NCI-H748 treated with DMSO at 0.1 percent for 48 hours (cell line): ENCODE measurements around the gene ATP2B1.

Experiments
- DNase-seq: peaks from one replicate; lab custom pipeline; 2025; lab: John Stamatoyannopoulos, UW

The ATP2B1 gene

DNA sequence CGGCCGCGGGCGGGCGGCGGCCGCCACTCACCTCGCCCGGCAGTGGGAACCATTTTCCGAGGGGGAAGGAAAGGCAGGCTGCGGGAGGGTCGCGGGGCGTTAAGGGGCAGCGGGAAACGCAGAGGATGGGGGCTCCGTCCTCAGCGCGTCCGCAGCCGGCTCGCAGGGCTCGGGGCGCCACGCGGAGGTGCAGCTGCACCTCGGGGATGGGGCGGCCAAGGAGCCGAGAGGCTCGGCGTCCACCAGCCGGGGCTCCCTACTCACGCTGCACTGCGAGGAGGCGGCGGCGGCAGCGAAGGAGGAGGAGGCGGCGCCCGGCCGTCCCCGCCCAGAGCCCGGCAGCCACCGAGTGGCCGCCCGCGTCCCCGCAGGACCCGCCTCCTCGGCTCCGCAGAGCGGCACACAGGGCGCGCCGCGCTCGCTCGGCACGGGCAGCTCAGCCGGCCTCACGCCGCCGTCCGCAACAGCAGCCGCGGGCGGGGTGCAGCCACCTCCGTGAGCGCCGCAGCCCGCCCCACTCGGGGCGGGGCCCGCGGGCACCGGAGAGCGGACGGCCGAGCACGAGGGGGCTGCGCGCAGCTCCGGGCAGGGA is at the start of gene ATP2B1:
Gene ATP2B1 (minus strand): TSS at position 274 of the 592 bp plus-strand sequence. CDS start 52,952 bp downstream, outside the sequence.
- DNase-seq, result peak; percentile 63

DNA sequence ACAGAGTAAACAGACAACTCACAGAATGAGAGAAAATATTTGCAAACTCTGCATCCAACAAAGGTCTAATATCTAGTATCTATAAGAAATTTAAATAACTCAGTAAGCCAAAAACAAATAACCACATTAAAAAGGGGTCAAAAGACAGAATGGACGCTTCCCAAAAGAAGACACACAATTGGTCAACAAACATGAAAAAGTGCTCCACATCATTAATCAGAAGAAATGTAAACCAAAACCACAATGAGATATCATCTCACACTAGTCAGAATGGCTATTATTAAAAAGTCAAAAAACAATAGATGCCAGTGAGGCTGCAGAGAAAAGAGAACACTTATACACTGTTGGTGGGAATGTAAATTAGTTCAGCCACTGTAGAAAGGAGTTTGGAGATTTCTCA is 49.3 kb upstream of the ATP2B1 start:
- peak; percentile 4 for DNase-seq

- no peak for DNase-seq
Observed at GRCh38 chr12:89756585-89757398, 48.2 kb upstream of the ATP2B1 start.

DNA sequence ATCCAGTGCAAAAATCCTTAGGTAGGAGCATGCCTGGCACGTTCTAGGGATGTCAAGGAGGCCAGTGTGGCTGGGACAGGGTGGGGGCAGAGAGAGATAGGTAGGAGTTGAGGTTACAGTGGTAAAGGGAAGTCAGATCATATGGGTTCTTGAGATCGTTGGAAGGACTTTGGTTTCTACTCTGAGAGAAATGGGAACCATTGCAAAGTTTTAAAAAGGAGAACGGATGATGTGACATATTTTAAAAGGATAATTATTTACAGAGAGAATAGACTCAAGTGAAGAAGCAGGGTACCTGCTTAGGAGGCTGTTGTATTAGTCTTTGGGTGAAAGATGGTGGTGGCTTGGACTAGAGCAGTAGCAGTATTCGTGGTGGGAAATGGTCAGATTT is 47.6 kb upstream of the ATP2B1 start:
- no peak for DNase-seq

DNA sequence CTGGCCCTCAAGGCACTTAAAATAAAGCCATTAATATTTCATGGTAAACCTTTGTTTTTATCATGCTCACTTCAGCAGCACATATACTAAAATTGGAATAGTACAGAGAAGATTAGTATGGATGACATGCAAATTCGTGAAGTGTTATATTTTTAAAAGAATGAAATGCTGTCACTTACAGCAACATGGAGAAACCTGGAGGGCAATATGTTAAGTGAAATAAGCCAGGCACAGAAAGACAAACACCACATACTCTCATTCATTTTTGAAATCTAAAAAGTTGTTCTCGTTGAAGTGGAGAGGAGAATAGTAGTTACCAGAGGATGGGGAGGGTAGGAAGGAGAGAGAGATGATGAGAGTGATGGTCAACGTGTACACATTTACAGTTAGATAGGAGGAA is 45.4 kb upstream of the ATP2B1 start:
- no peak for DNase-seq

- DNase-seq, result no peak
Observed at GRCh38 chr12:89752341-89752740, 43.7 kb upstream of the ATP2B1 start.

DNA sequence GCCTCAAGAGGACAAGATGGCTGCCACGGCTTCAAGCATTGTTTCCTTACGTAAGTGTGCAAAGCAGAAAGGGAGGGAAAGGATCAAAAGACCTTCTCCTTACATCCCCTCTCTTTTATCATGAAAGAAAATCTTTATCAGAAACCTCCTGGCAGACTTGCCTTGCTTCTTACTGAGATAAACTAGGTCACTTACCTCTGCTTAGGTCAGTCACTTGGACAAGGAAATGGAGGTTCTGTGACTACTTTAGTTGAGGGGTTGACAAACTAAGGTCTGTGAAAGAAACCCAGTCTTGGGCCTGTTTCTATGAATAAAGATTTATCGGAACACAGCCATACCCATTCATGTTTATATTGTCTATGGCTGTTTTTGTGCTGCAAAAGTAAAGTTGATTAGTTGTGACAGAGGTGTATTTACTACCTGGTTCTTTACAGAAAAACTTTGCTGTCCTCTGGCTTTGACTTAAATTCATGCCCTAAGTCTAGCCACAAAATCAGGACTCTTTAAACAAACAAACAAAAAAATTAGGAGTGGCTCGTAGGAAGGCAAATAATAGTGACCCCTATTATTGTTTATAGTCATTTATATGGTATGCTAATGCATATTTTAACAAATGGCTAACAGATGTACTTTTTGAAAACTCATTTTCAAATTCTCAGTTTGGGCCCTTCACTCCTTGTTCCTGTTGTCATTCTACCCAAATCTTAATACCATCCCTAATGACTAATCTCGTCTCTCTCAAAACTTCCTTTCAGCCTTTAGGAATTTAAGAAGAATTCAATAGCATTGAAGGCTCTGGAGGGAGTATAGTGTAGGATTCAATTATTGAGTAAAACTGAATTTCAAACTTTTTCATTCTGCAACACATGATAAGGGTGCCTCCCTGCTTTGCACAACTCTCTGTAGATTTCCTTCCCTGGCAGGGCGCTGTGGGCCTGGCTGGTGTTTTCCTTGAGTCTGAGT is 42.0 kb upstream of the ATP2B1 start:
- no peak for DNase-seq

DNA sequence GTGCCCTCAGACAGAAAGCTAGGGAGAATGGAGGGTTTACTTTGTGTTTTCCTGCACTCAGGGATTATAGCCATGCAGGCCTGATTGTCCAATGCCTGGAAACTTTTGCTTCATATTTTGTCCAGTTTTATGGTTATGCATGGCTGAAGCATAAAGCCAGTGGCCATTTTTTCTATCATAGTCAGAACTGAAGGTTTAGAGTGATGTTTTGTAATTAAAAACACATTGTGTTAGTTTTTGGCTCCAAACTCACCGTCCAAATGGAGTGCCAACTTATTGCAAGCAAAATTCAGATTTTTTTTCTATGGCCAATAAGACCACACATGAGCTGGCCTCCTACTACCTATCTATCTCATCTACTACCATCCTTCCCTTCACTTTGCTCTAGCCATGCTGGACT is 40.2 kb upstream of the ATP2B1 start:
- no peak for DNase-seq

GRCh38 chr12:89745286-89745685 is 36.6 kb upstream of the ATP2B1 start:
- no peak for DNase-seq

DNA sequence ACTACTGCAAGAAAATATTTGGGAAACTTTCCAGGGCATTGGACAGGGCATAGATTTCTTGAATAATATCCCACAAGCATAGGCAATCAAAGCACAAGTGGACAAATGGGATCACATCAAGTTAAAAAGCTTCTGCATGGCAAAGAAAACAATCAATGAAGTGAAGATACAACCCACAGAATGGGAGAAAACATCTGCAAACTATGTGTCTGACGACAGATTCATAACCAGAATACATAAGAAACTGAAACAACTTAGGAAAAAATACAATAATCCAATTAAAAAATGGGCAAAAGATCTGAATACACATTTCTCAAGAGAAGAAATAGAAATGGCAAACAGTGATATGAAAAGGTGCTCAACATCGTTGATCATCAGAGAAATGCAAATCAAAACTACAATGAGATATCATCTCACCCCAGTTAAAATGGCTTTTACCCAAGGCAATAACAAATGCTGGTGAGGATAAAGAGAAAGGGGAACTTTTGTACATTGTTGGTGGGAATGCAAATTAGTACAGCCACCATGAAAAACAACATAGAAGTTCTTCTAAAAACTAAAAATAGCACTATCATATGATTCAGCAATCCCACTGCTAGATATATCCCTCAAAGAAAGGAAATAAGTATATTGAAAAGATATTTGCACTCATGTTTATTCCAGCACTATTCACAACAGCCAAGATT is 33.8 kb upstream of the ATP2B1 start:
- no peak for DNase-seq

DNA sequence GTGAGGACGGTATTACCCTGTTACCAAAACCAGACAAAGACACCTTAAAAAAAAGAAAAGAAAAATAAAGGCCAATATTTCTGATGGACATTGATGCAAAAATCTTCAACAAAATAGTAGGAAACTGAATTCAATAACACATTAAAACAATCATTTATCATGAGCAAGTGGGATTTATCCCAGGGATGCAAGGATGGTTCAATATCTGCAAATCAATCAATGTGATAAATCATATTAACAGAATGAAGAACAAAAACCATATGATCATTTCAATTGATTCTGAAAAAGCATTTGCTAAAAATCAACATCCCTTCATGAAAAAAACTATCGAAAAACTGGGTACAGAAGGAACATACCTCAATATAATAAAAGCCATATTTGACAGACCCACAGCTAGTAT is 32.3 kb upstream of the ATP2B1 start:
- DNase-seq, result no peak

DNA sequence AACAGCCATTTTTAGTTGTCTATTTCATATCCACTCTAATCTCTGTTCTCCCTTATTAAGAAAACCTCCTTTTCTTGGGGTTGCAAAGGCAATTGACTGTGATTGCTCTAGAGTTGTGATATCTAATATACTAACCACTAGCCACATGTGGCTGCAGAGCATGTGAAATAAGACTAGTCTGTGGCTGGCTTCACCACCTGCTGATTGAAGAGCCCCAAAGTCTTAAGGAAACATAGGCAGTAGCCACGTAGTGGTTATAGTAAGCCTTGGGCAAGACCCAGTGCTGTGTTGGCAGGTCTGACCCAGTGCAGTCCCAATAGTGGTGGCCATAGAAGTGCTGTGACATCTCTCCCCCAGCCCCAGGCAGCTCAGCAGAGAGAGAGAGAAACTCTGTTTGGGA is 28.4 kb upstream of the ATP2B1 start:
- no peak for DNase-seq

GRCh38 chr12:89733579-89734201 is 25.1 kb upstream of the ATP2B1 start:
- DNase-seq, result no peak

DNA sequence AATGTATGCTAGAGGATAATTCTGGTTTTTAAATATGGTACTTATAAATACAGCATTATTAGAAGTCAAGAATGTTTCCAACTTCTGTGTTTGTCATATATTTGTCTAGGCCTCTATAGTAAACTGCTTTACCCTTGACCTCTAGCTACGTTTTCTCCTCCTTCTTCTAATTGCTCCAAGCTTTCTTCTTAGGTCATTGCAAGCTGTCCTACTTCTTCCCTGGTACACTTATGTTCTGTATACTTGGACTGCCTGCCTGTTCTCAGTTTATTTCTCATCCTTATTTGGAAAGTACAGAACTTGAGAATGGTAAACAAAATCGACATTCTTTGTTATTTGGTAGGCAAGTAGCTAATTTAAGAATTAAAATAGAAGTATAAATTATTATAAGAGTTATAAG is 23.9 kb upstream of the ATP2B1 start:
- no peak for DNase-seq

DNA sequence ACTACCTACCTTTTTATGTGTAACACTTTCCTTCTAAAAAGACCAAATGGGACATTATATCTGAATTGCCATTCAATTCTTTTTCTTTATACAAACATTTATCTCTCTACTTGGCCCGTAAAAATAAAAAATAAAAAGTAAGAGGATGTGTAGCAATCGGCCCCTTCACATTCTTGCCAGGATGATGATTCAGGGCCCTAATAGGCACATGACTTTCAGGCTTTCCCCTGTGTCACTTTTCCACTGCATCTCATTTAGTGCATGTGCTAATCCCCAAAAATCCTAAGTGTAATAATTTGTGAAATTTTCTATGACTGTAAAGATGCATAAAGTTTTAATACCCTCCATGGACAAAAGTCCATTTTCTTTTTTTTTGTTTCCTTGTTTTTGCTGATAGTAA is 23.0 kb upstream of the ATP2B1 start:
- DNase-seq, result no peak

DNA sequence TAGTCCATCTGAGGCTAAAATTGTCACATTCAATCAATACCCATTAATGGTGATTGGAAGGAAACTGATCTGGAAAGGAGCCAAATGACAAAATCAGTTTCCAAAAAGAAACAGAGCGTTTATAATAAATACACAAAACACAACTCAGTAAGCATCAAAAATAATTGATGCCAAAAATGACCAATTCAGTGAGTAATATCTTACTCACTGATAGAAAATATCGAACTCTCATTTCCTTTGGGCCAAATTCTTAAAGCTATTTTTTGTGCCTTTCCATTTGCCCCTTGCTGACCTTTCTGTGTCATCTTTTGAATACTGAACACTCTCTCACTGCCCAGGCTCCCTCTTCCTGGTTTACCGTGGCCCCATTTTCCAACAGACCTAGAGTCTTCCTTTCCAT is 22.5 kb upstream of the ATP2B1 start:
- DNase-seq, result no peak

DNA sequence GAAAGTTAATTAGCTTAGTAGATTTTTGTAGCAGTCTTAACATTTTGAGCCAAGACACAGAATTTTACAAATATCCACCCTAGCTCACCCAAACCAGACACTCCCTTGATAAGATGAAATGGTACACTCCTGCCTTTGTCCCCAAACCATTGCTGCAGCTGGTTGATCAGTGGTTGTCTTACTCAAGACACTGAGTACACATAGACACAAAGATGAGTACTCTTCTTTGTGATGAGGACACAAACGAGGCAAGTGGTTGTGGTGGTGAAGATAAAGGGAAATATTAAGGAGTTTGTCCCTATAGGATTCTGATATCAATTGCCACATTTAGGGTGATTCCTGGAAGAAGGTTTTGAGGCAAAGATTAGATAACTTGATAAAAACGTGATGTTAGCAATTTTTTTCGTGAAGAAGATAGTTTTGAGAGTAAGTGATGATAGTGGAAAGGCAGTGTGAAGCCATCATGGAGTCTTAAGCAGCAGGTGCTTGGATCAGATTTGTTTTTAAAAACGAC is 21.4 kb upstream of the ATP2B1 start:
- no peak for DNase-seq

DNA sequence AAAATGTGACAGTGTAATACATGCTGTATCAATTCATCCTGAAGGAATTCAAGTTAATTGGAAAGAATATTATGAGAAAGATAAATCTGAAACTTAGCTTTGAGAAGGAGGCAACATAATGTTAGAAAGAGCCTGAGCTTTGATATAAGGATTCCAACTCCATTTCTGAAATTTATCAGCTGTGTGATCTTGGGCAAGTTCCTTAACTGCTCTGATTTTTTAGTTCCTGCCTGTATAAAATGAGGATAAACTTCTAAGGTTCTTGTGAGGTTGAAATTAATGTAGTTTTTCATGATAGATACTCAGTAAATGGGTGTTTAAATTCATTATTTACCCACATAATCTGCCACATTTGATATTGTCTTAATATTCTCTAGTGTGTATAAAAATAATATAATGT is 14.6 kb upstream of the ATP2B1 start:
- DNase-seq, result no peak

GRCh38 chr12:89721291-89721987 is 12.8 kb upstream of the ATP2B1 start:
- no peak for DNase-seq

DNA sequence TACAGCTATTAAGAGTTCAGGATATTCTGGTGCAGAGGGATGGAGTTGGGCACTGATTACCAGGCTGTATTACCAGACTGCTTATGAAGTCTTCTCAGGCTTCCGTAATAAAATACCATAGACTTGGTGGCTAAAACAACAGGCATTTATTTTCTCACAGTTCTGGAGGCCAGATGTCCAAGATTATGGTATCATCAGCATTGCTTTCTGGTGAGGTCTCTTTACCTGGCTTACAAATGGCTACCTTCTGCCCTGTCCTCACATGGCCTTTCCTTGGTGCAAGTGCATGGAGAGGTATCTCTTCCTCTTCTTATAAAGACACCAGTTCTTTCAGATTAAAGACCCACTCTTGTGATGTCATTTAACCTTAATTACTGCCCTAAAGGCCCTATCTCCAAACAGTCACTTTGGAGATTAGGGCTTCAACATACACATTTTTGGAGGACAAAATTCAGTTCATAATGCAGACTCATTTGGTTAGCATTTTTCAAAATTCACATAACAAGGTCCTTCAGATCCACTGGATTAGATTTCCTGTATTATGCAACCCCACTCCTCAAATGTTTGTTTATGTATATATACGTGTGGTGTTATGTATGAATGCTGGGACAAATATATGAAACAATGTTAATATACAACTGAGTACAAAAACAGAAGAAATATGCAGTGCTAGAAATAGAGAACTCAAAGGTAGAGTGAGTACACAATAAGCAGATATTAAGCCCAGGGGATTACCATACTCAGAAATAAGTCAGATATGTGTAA is 9.3 kb upstream of the ATP2B1 start:
- no peak for DNase-seq
